ENCODE measurements around the gene KRI1.

KRI1 gene

DNA sequence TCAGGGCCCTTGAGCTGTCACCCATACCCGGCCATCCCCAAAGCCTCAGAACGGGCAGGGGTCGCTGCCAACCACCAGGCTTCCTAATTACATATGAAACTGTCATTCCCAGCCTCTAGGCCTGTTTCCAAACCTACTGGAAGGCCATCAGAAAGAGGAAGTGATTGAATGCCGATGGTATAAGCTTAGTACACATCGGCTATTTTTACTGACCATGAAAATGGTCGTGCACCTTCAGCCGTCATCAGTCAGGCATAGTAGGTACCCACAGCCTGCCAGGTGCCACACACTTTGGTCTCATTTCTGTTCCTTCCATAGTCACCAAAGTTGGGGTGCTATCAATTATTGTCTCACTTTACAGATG is 10.2 kb downstream of the KRI1 start:
- TF ChIP-seq, protein P1, sequence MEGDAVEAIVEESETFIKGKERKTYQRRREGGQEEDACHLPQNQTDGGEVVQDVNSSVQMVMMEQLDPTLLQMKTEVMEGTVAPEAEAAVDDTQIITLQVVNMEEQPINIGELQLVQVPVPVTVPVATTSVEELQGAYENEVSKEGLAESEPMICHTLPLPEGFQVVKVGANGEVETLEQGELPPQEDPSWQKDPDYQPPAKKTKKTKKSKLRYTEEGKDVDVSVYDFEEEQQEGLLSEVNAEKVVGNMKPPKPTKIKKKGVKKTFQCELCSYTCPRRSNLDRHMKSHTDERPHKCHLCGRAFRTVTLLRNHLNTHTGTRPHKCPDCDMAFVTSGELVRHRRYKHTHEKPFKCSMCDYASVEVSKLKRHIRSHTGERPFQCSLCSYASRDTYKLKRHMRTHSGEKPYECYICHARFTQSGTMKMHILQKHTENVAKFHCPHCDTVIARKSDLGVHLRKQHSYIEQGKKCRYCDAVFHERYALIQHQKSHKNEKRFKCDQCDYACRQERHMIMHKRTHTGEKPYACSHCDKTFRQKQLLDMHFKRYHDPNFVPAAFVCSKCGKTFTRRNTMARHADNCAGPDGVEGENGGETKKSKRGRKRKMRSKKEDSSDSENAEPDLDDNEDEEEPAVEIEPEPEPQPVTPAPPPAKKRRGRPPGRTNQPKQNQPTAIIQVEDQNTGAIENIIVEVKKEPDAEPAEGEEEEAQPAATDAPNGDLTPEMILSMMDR (conservative IDR thresholded peaks at IDR 0.05; ENCODE audit: low read length), result no peak
- no peak for TF ChIP-seq EZH2phosphoT487 (IDR thresholded peaks at IDR 0.05; ENCODE audit: borderline replicate concordance)
- peak overlapping the region; percentile 59 for H3K4me3 ChIP-seq (ENCODE audit: low read length, poor library complexity, severe bottlenecking)
- H2AFZ ChIP-seq (ENCODE audit: low read length), result no peak overlapping the region
- H3K27me3 ChIP-seq (ENCODE audit: insufficient read depth, low read length, poor library complexity, severe bottlenecking), result no peaks in the 10 kb centered on the region
- H3K9me3 ChIP-seq (ENCODE audit: insufficient read depth, low read depth, low read length), result no peaks in the 10 kb centered on the region
- peaks cover 36% of the 10 kb centered on the region for H3F3A ChIP-seq (ENCODE audit: low read depth)
- H3K9me2 ChIP-seq (replicated peaks; ENCODE audit: low read depth, low read length), result no peaks in the 10 kb centered on the region
- H4K20me1 ChIP-seq (ENCODE audit: insufficient read depth, low read length, poor library complexity, severe bottlenecking), result peaks cover 6% of the 10 kb centered on the region
- peak overlapping the region; percentile 75 for H3K4me2 ChIP-seq (ENCODE audit: low read depth, low read length, poor library complexity, severe bottlenecking)
- peaks cover 56% of the 10 kb centered on the region for H3K4me1 ChIP-seq (ENCODE audit: insufficient read depth, low read length, poor library complexity, severe bottlenecking)
- peak overlapping the region; percentile 90 for H3K9ac ChIP-seq (ENCODE audit: low read depth, low read length, poor library complexity, severe bottlenecking)
- H3K36me3 ChIP-seq (ENCODE audit: insufficient read depth, low read length), result peaks cover 69% of the 10 kb centered on the region; the same call in 1 of the 2 replicates
- peaks cover 57% of the 10 kb centered on the region for H3K79me2 ChIP-seq (ENCODE audit: insufficient read depth, low read length)

DNA sequence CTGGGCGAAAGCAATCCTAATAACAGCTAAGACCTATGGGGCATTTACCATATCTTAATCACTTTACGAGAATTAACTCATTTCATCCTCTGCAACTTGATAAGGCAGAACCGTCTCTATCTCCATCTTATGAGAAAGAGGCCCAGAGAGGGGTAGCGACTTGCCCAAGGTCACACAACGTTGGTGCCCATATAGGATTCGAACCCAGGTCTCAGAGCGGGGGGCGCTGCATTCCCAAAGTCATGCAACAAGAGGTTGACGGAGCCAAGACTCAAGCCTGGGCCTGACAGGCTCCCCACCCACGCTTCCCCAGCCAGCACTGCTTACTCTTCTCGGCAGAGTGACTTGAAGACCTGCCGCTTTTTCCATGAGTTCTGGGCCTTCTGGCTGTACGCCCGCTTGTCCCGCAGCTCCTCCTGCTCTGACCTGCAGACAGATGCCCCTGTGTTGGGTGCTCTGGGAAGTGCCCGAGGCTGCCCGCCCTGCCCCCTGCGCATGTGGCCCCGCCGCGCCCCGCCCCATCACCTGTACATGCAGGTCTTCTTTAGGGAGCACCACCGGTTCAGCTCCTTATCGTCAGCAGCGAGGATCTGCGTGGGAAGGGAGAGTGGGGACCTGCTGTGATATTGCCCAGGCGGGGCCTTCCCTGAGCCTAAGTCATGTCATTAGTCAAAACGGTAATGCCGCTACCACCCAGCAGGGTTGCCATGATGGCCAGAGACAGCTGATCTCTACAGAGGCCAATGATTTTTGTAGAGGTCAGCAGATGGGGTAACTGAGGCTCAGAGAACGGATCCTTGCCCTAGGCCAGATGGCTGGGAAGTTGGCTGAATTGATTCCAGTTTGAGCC is 10.8 kb downstream of the KRI1 start:
- H3K9ac ChIP-seq (ENCODE audit: low read depth, low read length, poor library complexity, severe bottlenecking), result peak overlapping the region; percentile 90
- H3K4me3 ChIP-seq (ENCODE audit: low read length, poor library complexity, severe bottlenecking), result peak overlapping the region; percentile 59
- H3K36me3 ChIP-seq (ENCODE audit: insufficient read depth, low read length), result peaks cover 69% of the 10 kb centered on the region; the same call in 1 of the 2 replicates
- H4K20me1 ChIP-seq (ENCODE audit: insufficient read depth, low read length, poor library complexity, severe bottlenecking), result peaks cover 6% of the 10 kb centered on the region
- H3K4me2 ChIP-seq (ENCODE audit: low read depth, low read length, poor library complexity, severe bottlenecking), result peak overlapping the region; percentile 75
- H3K9me3 ChIP-seq (ENCODE audit: insufficient read depth, low read depth, low read length), result no peaks in the 10 kb centered on the region
- peaks cover 36% of the 10 kb centered on the region for H3F3A ChIP-seq (ENCODE audit: low read depth)
- no peak overlapping the region for H2AFZ ChIP-seq (ENCODE audit: low read length)
- H3K79me2 ChIP-seq (ENCODE audit: insufficient read depth, low read length), result peaks cover 57% of the 10 kb centered on the region
- H3K27me3 ChIP-seq (ENCODE audit: insufficient read depth, low read length, poor library complexity, severe bottlenecking), result no peaks in the 10 kb centered on the region
- TF ChIP-seq EZH2phosphoT487 (IDR thresholded peaks at IDR 0.05; ENCODE audit: borderline replicate concordance), result no peak
- TF ChIP-seq, protein P1 (conservative IDR thresholded peaks at IDR 0.05; ENCODE audit: low read length), result no peak; the same call in 1 of the 2 replicates
- H3K9me2 ChIP-seq (replicated peaks; ENCODE audit: low read depth, low read length), result no peaks in the 10 kb centered on the region
- H3K4me1 ChIP-seq (ENCODE audit: insufficient read depth, low read length, poor library complexity, severe bottlenecking), result peaks cover 56% of the 10 kb centered on the region

DNA sequence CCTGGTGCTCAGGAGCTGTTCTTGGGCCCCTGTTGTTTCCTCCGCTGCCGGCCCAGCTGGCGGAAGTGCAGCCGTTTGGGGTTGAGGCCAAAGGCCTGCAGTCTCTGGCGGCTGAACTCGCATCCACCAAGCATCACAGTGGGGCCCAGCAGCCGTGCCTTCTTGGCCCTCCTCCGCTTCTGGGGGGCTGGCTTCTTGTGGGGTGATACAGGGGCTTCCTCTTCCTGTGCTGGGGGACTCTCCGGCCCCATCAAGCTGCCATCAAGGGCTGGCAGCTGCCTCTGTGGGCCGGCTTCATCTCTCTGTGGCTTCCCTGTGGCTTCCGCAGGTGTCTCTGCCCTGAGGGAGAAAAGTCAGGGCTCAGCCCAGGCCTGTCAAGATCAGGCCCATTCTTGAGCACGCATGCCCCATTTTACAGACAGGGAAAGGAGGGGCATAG is 11.8 kb downstream of the KRI1 start:
- Histone ChIP-seq H3K36me3 (ENCODE audit: insufficient read depth, low read length) (peaks cover 67% of the 10 kb centered on the region; the same call in 1 of the 2 replicates), H3K4me3 (ENCODE audit: low read length, poor library complexity, severe bottlenecking) (peak overlapping the region; percentile 59), H3K27me3 (ENCODE audit: insufficient read depth, low read length, poor library complexity, severe bottlenecking) (no peaks in the 10 kb centered on the region), H3K4me1 (ENCODE audit: insufficient read depth, low read length, poor library complexity, severe bottlenecking) (peaks cover 52% of the 10 kb centered on the region), H4K20me1 (ENCODE audit: insufficient read depth, low read length, poor library complexity, severe bottlenecking) (peaks cover 4% of the 10 kb centered on the region), H3K9me2 (replicated peaks; ENCODE audit: low read depth, low read length) (no peaks in the 10 kb centered on the region), H3K9ac (ENCODE audit: low read depth, low read length, poor library complexity, severe bottlenecking) (peak overlapping the region; percentile 90), H3F3A (ENCODE audit: low read depth) (peaks cover 36% of the 10 kb centered on the region), H3K9me3 (ENCODE audit: insufficient read depth, low read depth, low read length) (no peaks in the 10 kb centered on the region), H3K4me2 (ENCODE audit: low read depth, low read length, poor library complexity, severe bottlenecking) (peak overlapping the region; percentile 77), H2AFZ (ENCODE audit: low read length) (no peak overlapping the region), H3K79me2 (ENCODE audit: insufficient read depth, low read length) (peaks cover 57% of the 10 kb centered on the region)
- TF ChIP-seq EZH2phosphoT487 (IDR thresholded peaks at IDR 0.05; ENCODE audit: borderline replicate concordance), result no peak
- TF ChIP-seq, protein P1 (conservative IDR thresholded peaks at IDR 0.05; ENCODE audit: low read length), result no peak
